H1 (cell line): Measurements from ENCODE around the gene TTC27. TPM values are rescaled to one million over a fixed set of nuclear protein-coding genes. Genes with fewer than 3 reads are reported as not detected.

Experiments used
- CBX5 ChIP-seq: fragments of 300-800, 300-1000 bp; sonication (generic); IDR thresholded peaks from 2 replicates; pipeline ENCODE4 v1.7.1; 2016; ENCODE audit warnings: antibody characterized with exemption, low read length, low read depth
- KDM4A ChIP-seq: IDR thresholded peaks from one replicate; pipeline ENCODE4 v1.7.1; 2012; ENCODE audit warnings: low read depth, mild to moderate bottlenecking, moderate library complexity, low read length, inconsistent platforms; ENCODE audit not compliant: severe bottlenecking
- NANOG ChIP-seq: IDR thresholded peaks from 2 replicates; pipeline ENCODE4 v1.6.1; 2011; ENCODE audit warnings: low read length, low read depth, mild to moderate bottlenecking, inconsistent platforms; ENCODE audit not compliant: insufficient read depth, poor library complexity, severe bottlenecking
- polyA plus RNA-seq, 7 experiments: library from polyadenylated mRNA; depleted of rRNA in 3 of 7; stranded (reverse) in 5 of 7; unstranded in 2 of 7; fragments of >200 nt in 5 of 7; fragments of 200-250 nt in 2 of 7; gene quantifications; 1 replicate in 5 of 7; 2 replicates in 1 of 7; 4 replicates in 1 of 7; pipeline versions ENCODE4 v1.2.1 to v1.2.3, GENCODE V29; 2011 to 2013; ENCODE audit warnings: missing spikeins in 2 of 7, mixed read lengths in 2 of 7
- total RNA-seq: library from RNA; stranded (reverse); fragmentation: NEBNext Ultra II Directional; extraction: Animal tissue kit (Norgen Biotek cat#: 25700); gene quantifications from 2 replicates; pipeline ENCODE4 v1.2.1, GENCODE V29; 2021

The TTC27 gene
- total and polyA plus RNA-seq, 2 of the 8 experiments (the other 6 are each of a cell fraction or from before 2014, with no cell fraction given) = 13.8 to 29.1 TPM

GRCh38 chr2:32632089-32632488, 4.2 kb downstream of the TTC27 start (continued):
- TF ChIP-seq KDM4A = no peak
- no peak for TF ChIP-seq NANOG
- no peak for TF ChIP-seq CBX5
